H1 (cell line): ENCODE data around the gene CITED4. TPM values are rescaled to one million over a fixed set of nuclear protein-coding genes. Genes with fewer than 3 reads are reported as not detected.

Source experiments
- CTCF ChIA-PET: fragments of 300-600 bp; sonication (Branson Sonifier 250); formaldehyde crosslinking; loops from one replicate; lab custom pipeline; 2021; ENCODE audit not compliant: partially characterized antibody; lab: Charles Lee
- POLR2A ChIA-PET: fragments of 300-600 bp; sonication (Branson Sonifier 250); formaldehyde crosslinking; loops from one replicate; lab custom pipeline; 2021; ENCODE audit warnings: inconsistent platforms; ENCODE audit not compliant: partially characterized antibody; lab: Charles Lee
- DNase-seq, 2 experiments: peaks; one replicate each; pipeline versions ENCODE4 v3.0.0 to v3.0.0-alpha.2; 2010 to 2022; ENCODE audit warnings: low spot score in 2 of 2, low read depth in 1 of 2, mixed read lengths in 1 of 2
- FAIRE-seq: peaks from 2 replicates; lab custom pipeline; 2011; peaks lifted over from hg19 to GRCh38; lab: Jason Lieb, UNC
- H2AFZ ChIP-seq: 2 replicates; pipeline ENCODE4 v1.8.1; 2012; ENCODE audit warnings: low read length, inconsistent platforms
- H2AK5ac ChIP-seq: 2 replicates; pipeline ENCODE4 v1.6.1; 2013; ENCODE audit warnings: low read depth, low read length
- H2BK120ac ChIP-seq: replicated peaks from 2 replicates; pipeline ENCODE3; 2013; ENCODE audit warnings: low read depth, low read length, inconsistent platforms
- H2BK12ac ChIP-seq: 2 replicates; pipeline ENCODE4 v1.6.1; 2013; ENCODE audit warnings: low read depth, low read length
- H2BK15ac ChIP-seq: 2 replicates; pipeline ENCODE4 v1.6.1; 2013; ENCODE audit warnings: low read length
- H2BK20ac ChIP-seq: 2 replicates; pipeline ENCODE4 v1.6.1; 2013; ENCODE audit warnings: low read length
- H2BK5ac ChIP-seq: 2 replicates; pipeline ENCODE4 v1.6.1; 2013; ENCODE audit warnings: low read depth, low read length
- H3K14ac ChIP-seq: 2 replicates; pipeline ENCODE4 v1.6.1; 2013; ENCODE audit warnings: inconsistent platforms; ENCODE audit not compliant: insufficient read length
- H3K18ac ChIP-seq: 2 replicates; pipeline ENCODE4 v1.6.1; 2013; ENCODE audit warnings: low read length; ENCODE audit errors: extremely low read depth
- H3K23ac ChIP-seq: 2 replicates; pipeline ENCODE4 v1.6.1; 2013; ENCODE audit warnings: inconsistent platforms; ENCODE audit not compliant: insufficient read length
- H3K23me2 ChIP-seq: 2 replicates; pipeline ENCODE4 v1.6.1; 2013; ENCODE audit warnings: low read depth, low read length
- H3K27ac ChIP-seq: 2 replicates; pipeline ENCODE4 v1.6.1; 2011; ENCODE audit warnings: low read depth, low read length, inconsistent platforms
- H3K27me3 ChIP-seq, 4 experiments: replicated peaks in 1 of 4; 1 replicate in 1 of 4; 2 replicates in 3 of 4; pipeline versions ENCODE4 v1.6.1 to v1.8.1; 2011 to 2013; ENCODE audit warnings: low read length in 3 of 4, mild to moderate bottlenecking in 3 of 4, inconsistent platforms in 2 of 4, mixed read lengths in 2 of 4, moderate library complexity in 1 of 4; ENCODE audit not compliant: control insufficient read depth in 3 of 4, insufficient read depth in 3 of 4; ENCODE audit errors: extremely low read depth in 1 of 4
- H3K36me3 ChIP-seq, 4 experiments: 2 replicates each; pipeline versions ENCODE4 v1.6.1 to v1.8.1; 2011 to 2013; ENCODE audit warnings: mild to moderate bottlenecking in 4 of 4, low read length in 3 of 4, moderate library complexity in 2 of 4, control low read depth in 1 of 4, inconsistent platforms in 1 of 4; ENCODE audit not compliant: insufficient read depth in 4 of 4, control insufficient read depth in 2 of 4
- H3K4ac ChIP-seq: replicated peaks from 2 replicates; pipeline ENCODE3; 2013; ENCODE audit warnings: low read length, low read depth, mixed read lengths, inconsistent platforms; ENCODE audit not compliant: insufficient read length
- H3K4me1 ChIP-seq, 4 experiments: replicated peaks in 1 of 4; 1 replicate in 1 of 4; 2 replicates in 3 of 4; pipeline versions ENCODE4 v1.6.1 to v1.8.1; 2011 to 2013; ENCODE audit warnings: low read length in 3 of 4, inconsistent platforms in 2 of 4, mixed read lengths in 1 of 4; ENCODE audit not compliant: insufficient read depth in 4 of 4, control insufficient read depth in 3 of 4
- H3K4me2 ChIP-seq, 2 experiments: 2 replicates each; pipeline versions ENCODE4 v1.6.1 to v1.8.1; 2011 to 2013; ENCODE audit warnings: low read depth in 2 of 2, low read length in 2 of 2, control low read depth in 1 of 2, inconsistent platforms in 1 of 2, mild to moderate bottlenecking in 1 of 2; ENCODE audit not compliant: insufficient read depth in 1 of 2
- H3K4me3 ChIP-seq, 4 experiments: fragments of 200-600, 300-600 bp in 1 of 4; sonication (generic), shearing (Covaris generic), sonication (Bioruptor Twin) in 1 of 4; 2 replicates each; pipeline versions ENCODE4 v1.5.1 to v1.8.1; 2011 to 2016; ENCODE audit warnings: low read length in 4 of 4, low read depth in 3 of 4, control low read depth in 2 of 4, inconsistent platforms in 2 of 4, mild to moderate bottlenecking in 2 of 4, mixed read lengths in 1 of 4, moderate library complexity in 1 of 4; ENCODE audit not compliant: insufficient read depth in 2 of 4; ENCODE audit errors: extremely low read depth in 1 of 4
- H3K56ac ChIP-seq: replicated peaks from 2 replicates; pipeline ENCODE3; 2013; ENCODE audit warnings: low read depth, mild to moderate bottlenecking, mixed read lengths, low read length, inconsistent platforms; ENCODE audit not compliant: insufficient read length
- H3K79me1 ChIP-seq: 2 replicates; pipeline ENCODE4 v1.6.1; 2013; ENCODE audit warnings: low read depth, low read length, control low read depth
- H3K79me2 ChIP-seq, 2 experiments: 2 replicates each; pipeline versions ENCODE4 v1.6.1 to v1.8.1; 2012 to 2013; ENCODE audit warnings: low read length in 2 of 2, mild to moderate bottlenecking in 2 of 2, inconsistent platforms in 1 of 2; ENCODE audit not compliant: insufficient read depth in 2 of 2, control insufficient read depth in 1 of 2
- H3K9ac ChIP-seq, 4 experiments: replicated peaks in 1 of 4; 1 replicate in 1 of 4; 2 replicates in 3 of 4; pipeline versions ENCODE4 v1.6.1 to v1.8.1; 2011 to 2013; ENCODE audit warnings: low read depth in 3 of 4, low read length in 3 of 4, control low read depth in 2 of 4, mild to moderate bottlenecking in 2 of 4, moderate library complexity in 2 of 4, inconsistent platforms in 1 of 4; ENCODE audit errors: extremely low read depth in 1 of 4
- H3K9me3 ChIP-seq, 2 experiments: 2 replicates each; pipeline versions ENCODE4 v1.6.1 to v1.8.1; 2012 to 2013; ENCODE audit warnings: mild to moderate bottlenecking in 2 of 2, moderate library complexity in 2 of 2, control low read depth in 1 of 2, inconsistent platforms in 1 of 2, low read depth in 1 of 2, low read length in 1 of 2, mixed read lengths in 1 of 2; ENCODE audit not compliant: insufficient read depth in 2 of 2
- H4K20me1 ChIP-seq, 2 experiments: replicated peaks in 1 of 2; 2 replicates each; pipeline versions ENCODE3 to v1.8.1; 2011 to 2013; ENCODE audit warnings: inconsistent platforms in 2 of 2, low read length in 2 of 2, mild to moderate bottlenecking in 1 of 2; ENCODE audit not compliant: insufficient read depth in 2 of 2, control insufficient read depth in 1 of 2
- H4K5ac ChIP-seq: 2 replicates; pipeline ENCODE4 v1.6.1; 2013; ENCODE audit warnings: low read length, low read depth, mixed read lengths, inconsistent platforms; ENCODE audit not compliant: insufficient read length
- H4K8ac ChIP-seq: 2 replicates; pipeline ENCODE4 v1.8.0; 2013; ENCODE audit warnings: mild to moderate bottlenecking, moderate library complexity, low read length, inconsistent platforms; ENCODE audit not compliant: insufficient read depth; ENCODE audit errors: extremely low read depth
- H4K91ac ChIP-seq: replicated peaks from 2 replicates; pipeline ENCODE3; 2013; ENCODE audit warnings: low read length, mixed read lengths, inconsistent platforms; ENCODE audit not compliant: insufficient read length
- CREB1 ChIP-seq: IDR thresholded peaks from 2 replicates; pipeline ENCODE4 v1.6.1; 2012; ENCODE audit warnings: inconsistent platforms
- FOSL1 ChIP-seq: IDR thresholded peaks from 2 replicates; pipeline ENCODE4 v1.6.1; 2011; ENCODE audit warnings: mild to moderate bottlenecking, low read depth, low read length, moderate library complexity; ENCODE audit not compliant: insufficient read depth
- JUND ChIP-seq: IDR thresholded peaks from 2 replicates; pipeline ENCODE4 v1.6.1; 2011; ENCODE audit warnings: mild to moderate bottlenecking, improper control_type of control experiment, low read length
- SAP30 ChIP-seq: fragments of 300-600 bp; sonication (generic); IDR thresholded peaks from 2 replicates; pipeline ENCODE4 v1.7.1; 2012; ENCODE audit warnings: low read length, moderate library complexity, mild to moderate bottlenecking, inconsistent platforms; ENCODE audit not compliant: insufficient read depth, insufficient replicate concordance
- WGBS, 2 experiments: shearing (Covaris generic) in 1 of 2; methylation state at CpG; one replicate each; pipeline versions ENCODE4 v1.1.6 to v1.1.7; 2013 to 2015; ENCODE audit warnings: low lambda C conversion rate in 2 of 2, mixed read lengths in 2 of 2, inconsistent platforms in 1 of 2, low coverage in 1 of 2, missing lambda C conversion rate in 1 of 2; ENCODE audit not compliant: insufficient replicate concordance in 2 of 2, insufficient coverage in 1 of 2, insufficient read length in 1 of 2; ENCODE audit errors: extremely low coverage in 1 of 2, missing lambda C conversion rate in 1 of 2; 5-methylcytosine and 5-hydroxymethylcytosine counted together
- polyA plus RNA-seq, 7 experiments: library from polyadenylated mRNA; depleted of rRNA in 3 of 7; stranded (reverse) in 5 of 7; unstranded in 2 of 7; fragments of >200 nt in 5 of 7; fragments of 200-250 nt in 2 of 7; gene quantifications; 1 replicate in 5 of 7; 2 replicates in 1 of 7; 4 replicates in 1 of 7; pipeline versions ENCODE4 v1.2.1 to v1.2.3, GENCODE V29; 2011 to 2013; ENCODE audit warnings: missing spikeins in 2 of 7, mixed read lengths in 2 of 7
- total RNA-seq: library from RNA; stranded (reverse); fragmentation: NEBNext Ultra II Directional; extraction: Animal tissue kit (Norgen Biotek cat#: 25700); gene quantifications from 2 replicates; pipeline ENCODE4 v1.2.1, GENCODE V29; 2021

CITED4 gene
- total and polyA plus RNA-seq, 2 of the 8 experiments (the other 6 are each of a cell fraction or from before 2014, with no cell fraction given): 5.4 to 16.3 TPM

- Histone ChIP-seq H3K4ac (no peak overlapping the region), H3K4me3 (no peak overlapping the region), H3K9me3 (peaks cover 15% of the 10 kb centered on the region in 2 experiments; a peak in 3 of 4 replicates), H3K23ac (no peak overlapping the region), H3K14ac (no peak overlapping the region), H4K5ac (no peak overlapping the region), H3K4me1 (no peaks in the 10 kb centered on the region), H2BK20ac (no peak overlapping the region), H2AFZ (no peak overlapping the region), H3K4me2 (no peak overlapping the region), H4K20me1 (no peaks in the 10 kb centered on the region), H2BK120ac (no peak overlapping the region), H2BK5ac (no peak overlapping the region), H3K36me3 (no peaks in the 10 kb centered on the region), H2AK5ac (no peak overlapping the region), H2BK12ac (peak overlapping the region; percentile 39; the same call in 1 of the 2 replicates), H2BK15ac (no peak overlapping the region), H3K79me1 (no peaks in the 10 kb centered on the region), H3K27ac (no peak overlapping the region), H3K9ac (no peak overlapping the region), H3K18ac (no peak overlapping the region), H3K79me2 (no peaks in the 10 kb centered on the region), H3K27me3 (no peaks in the 10 kb centered on the region), H3K56ac (no peak overlapping the region), H4K91ac (no peak overlapping the region), H4K8ac (no peak overlapping the region), H3K23me2 (no peaks in the 10 kb centered on the region)
- 94% methylated on average over 2 of the region's 2 CpGs; no CpG with 5 or more reads in 1 of the 2 experiments for WGBS, 2 experiments
- ChIA-PET POLR2A (no interaction called here), CTCF (interaction anchor here (0.6 to 1.4 kb wide), 4 partner anchors 33 to 358 kb away, joined by 3 to 4 read pairs (median 3); no protein-coding TSS in a partner anchor)
- DNase-seq (no peak), FAIRE-seq (no peak)
- no peak for TF ChIP-seq SAP30
- TF ChIP-seq JUND: no peak
- no peak for TF ChIP-seq CREB1
- TF ChIP-seq FOSL1: no peak
Measured at GRCh38 chr1:40890771-40891170, 28.6 kb upstream of the CITED4 start.
